ENCODE results near the gene RTN1.

Gene RTN1

GRCh38 chr14:59580911-59581310, 289.7 kb downstream of the RTN1 start:
- no peak for TF ChIP-seq CTCF (IDR thresholded peaks at IDR 0.05; ENCODE audit: low read depth, low read length, poor library complexity, severe bottlenecking)
- TF ChIP-seq EZH2phosphoT487 (IDR thresholded peaks at IDR 0.05; ENCODE audit: borderline replicate concordance, low read length), result no peak
- Histone ChIP-seq H3K36me3 (ENCODE audit: control insufficient read depth, low read length) (no peaks in the 10 kb centered on the region), H3K79me2 (ENCODE audit: control insufficient read depth, low read length) (no peaks in the 10 kb centered on the region), H3K27ac (ENCODE audit: low read depth, low read length) (no peak overlapping the region), H3K9me3 (ENCODE audit: control insufficient read depth, insufficient read depth, low read length) (no peaks in the 10 kb centered on the region), H4K20me1 (ENCODE audit: control insufficient read depth, insufficient read depth, low read depth, low read length) (no peaks in the 10 kb centered on the region), H3K4me1 (ENCODE audit: control insufficient read depth, low read length) (peaks cover 9% of the 10 kb centered on the region), H3K4me2 (ENCODE audit: low read length) (no peak overlapping the region), H3F3A (ENCODE audit: control insufficient read depth, insufficient read depth) (no peaks in the 10 kb centered on the region), H3K9me2 (replicated peaks; ENCODE audit: control insufficient read depth, low read length) (no peaks in the 10 kb centered on the region), H3K27me3 (ENCODE audit: control insufficient read depth, low read length) (peaks cover 7% of the 10 kb centered on the region), H3K4me3 (ENCODE audit: low read length) (no peak overlapping the region)

- Histone ChIP-seq H3K4me3 (ENCODE audit: low read length) (peak within 1 kb of the TSS; percentile 57), H3K4me1 (ENCODE audit: control insufficient read depth, low read length) (peaks cover 9% of the 10 kb centered on the region), H3K27ac (ENCODE audit: low read depth, low read length) (no peak within 1 kb of the TSS), H3K9me3 (ENCODE audit: control insufficient read depth, insufficient read depth, low read length) (no peaks in the 10 kb centered on the region), H3K4me2 (ENCODE audit: low read length) (peak within 1 kb of the TSS; percentile 64), H3K79me2 (ENCODE audit: control insufficient read depth, low read length) (no peaks in the 10 kb centered on the region), H3F3A (ENCODE audit: control insufficient read depth, insufficient read depth) (no peaks in the 10 kb centered on the region), H3K36me3 (ENCODE audit: control insufficient read depth, low read length) (no peaks in the 10 kb centered on the region), H3K9me2 (replicated peaks; ENCODE audit: control insufficient read depth, low read length) (no peaks in the 10 kb centered on the region), H4K20me1 (ENCODE audit: control insufficient read depth, insufficient read depth, low read depth, low read length) (no peaks in the 10 kb centered on the region), H3K27me3 (ENCODE audit: control insufficient read depth, low read length) (peaks cover 19% of the 10 kb centered on the region)
- no peak for TF ChIP-seq EZH2phosphoT487 (IDR thresholded peaks at IDR 0.05; ENCODE audit: borderline replicate concordance, low read length)
- TF ChIP-seq CTCF (IDR thresholded peaks at IDR 0.05; ENCODE audit: low read depth, low read length, poor library complexity, severe bottlenecking), result peak; percentile 91
These were observed 294.0 kb downstream of the RTN1 start, which contains the start of gene CCDC175 for GRCh38 chr14:59576332-59577294. Gene CCDC175, minus strand, starts transcription at chr14:59576812. Its CDS starts 37 bp downstream, at chr14:59576775.

- no peaks in the 10 kb centered on the region for H3K36me3 ChIP-seq (ENCODE audit: control insufficient read depth, low read length)
- H3K27ac ChIP-seq (ENCODE audit: low read depth, low read length), result no peak overlapping the region
- TF ChIP-seq CTCF (IDR thresholded peaks at IDR 0.05; ENCODE audit: low read depth, low read length, poor library complexity, severe bottlenecking), result no peak
- no peak for TF ChIP-seq EZH2phosphoT487 (IDR thresholded peaks at IDR 0.05; ENCODE audit: borderline replicate concordance, low read length)
These were observed 300.5 kb downstream of the RTN1 start for GRCh38 chr14:59570122-59570521.

More at GRCh38 chr14:59570122-59570521, 300.5 kb downstream of the RTN1 start:
- no peaks in the 10 kb centered on the region for H4K20me1 ChIP-seq (ENCODE audit: control insufficient read depth, insufficient read depth, low read depth, low read length)
- H3K9me2 ChIP-seq (replicated peaks; ENCODE audit: control insufficient read depth, low read length), result no peaks in the 10 kb centered on the region
- H3F3A ChIP-seq (ENCODE audit: control insufficient read depth, insufficient read depth), result no peaks in the 10 kb centered on the region
- H3K27me3 ChIP-seq (ENCODE audit: control insufficient read depth, low read length), result peaks cover 24% of the 10 kb centered on the region
- H3K79me2 ChIP-seq (ENCODE audit: control insufficient read depth, low read length), result no peaks in the 10 kb centered on the region
- H3K4me3 ChIP-seq (ENCODE audit: low read length), result no peak overlapping the region
- H3K4me2 ChIP-seq (ENCODE audit: low read length), result no peak overlapping the region
- H3K4me1 ChIP-seq (ENCODE audit: control insufficient read depth, low read length), result no peaks in the 10 kb centered on the region
- no peaks in the 10 kb centered on the region for H3K9me3 ChIP-seq (ENCODE audit: control insufficient read depth, insufficient read depth, low read length)
